ENCODE measurements around the gene TUNAR.

TUNAR gene

DNA sequence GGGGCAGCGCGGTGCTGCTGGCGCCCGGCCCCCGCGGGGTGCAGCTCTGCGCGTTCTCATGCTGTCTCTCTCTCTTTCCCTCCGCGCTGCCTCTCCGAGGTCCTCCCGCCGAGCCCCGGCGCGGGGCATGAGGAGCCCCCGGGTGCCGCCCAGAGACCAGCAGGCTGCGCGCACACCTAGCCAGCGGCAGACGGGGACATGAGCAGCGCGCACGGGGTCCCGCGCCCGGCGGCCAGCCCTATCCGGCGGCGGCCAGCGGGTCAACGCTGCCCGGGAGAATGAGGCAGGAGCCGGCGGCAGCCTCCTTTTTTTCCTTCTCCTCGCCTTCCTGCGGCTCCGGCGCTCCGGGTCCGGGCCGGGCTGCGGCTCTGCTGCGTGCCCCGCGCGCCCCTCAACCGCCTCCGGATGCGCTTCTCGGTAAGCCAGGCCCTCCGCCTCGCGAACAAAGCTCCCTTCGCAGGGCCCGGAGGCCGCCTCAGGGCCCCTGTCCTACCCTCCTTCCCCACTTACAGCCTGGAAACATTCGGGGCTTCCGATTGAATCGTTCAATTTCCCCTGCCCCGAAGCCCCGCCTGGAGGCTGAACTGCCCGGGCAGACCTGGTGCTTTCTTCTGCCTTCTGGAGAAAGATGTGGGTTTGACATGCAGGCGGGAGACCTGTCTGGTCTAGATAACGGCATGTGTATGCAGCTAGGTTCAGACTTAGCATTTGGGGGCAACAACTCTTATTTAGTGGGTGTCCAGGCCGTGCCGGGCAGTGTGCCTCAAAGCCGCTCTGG, at the start of gene TUNAR:
TSS of gene TUNAR (plus strand) at position 72 of the 778 bp plus-strand sequence.
- no peak for DNase-seq (ENCODE audit: low read depth in 3 of 3, low spot score in 1 of 3)

DNA sequence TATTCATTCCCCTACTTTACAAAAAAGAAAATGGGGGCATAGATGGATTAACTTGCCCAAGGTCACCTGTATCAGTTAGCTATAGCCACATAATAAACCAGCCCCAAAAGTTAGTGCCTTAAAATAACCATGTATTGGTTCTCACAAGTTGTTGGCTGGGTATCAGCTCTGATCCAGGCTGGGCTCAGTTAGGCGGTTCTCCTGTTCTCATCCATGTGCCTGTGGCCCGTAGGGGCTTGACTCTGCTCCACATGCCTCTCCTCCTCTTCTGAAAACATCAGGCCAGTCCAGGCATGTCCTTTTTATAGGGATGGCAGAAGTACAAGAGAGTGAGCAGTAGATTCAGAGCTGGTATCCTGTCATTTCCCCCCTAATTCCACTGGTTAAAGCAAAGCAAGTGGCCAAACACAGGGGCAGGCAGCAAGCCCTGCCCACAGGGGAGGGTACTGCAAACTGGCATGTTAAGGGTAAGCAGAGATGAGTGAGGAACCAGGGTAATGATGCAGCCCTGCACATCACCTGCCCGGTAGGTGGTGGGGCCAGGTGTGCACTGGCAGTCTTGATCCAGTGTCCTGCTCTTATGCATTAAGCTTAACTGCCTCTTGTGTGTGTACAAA, 47.9 kb upstream of the TUNAR start:
- DNase-seq (ENCODE audit: low read depth in 3 of 3, low spot score in 1 of 3): no peak

DNA sequence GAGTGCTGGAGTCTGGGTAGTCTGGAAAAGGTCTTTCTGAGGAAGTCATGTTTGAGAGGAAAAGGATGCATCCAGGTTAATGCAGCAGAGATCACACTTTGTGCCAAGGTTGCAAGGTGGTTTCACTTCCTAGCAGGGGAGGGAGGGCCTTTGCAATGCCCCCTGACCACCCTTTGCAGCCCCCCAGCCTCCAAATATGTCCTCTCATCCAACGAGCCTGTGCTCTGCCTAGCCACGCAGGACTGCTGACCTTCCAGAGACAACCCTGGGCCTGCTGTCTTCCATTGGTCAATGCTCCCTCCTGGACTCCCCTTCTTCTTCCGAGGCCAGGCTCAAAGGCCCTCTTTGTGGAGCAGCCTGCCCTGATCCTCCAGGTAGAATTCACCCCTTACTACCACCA, 47.3 kb upstream of the TUNAR start:
- DNase-seq (ENCODE audit: low read depth in 3 of 3, low spot score in 1 of 3): no peak

DNA sequence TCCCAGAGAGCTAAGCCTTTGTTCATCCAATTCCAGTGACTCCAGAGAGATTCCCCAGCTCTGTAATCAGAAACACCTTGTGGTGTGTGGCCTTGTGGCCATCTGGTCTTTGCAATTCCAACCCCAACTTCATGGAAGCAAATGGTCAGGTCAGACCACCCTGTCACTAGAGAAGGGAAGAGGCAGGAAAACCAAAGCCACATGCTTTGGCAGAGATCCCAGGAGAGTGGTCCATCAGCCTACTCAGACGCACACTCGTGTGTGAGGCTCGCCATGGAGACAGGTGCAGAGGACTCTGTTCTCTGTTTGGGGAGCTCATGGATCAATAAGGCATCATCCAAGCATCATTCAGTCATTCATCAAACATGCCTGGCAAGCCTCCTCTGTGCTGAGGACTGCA, 46.2 kb upstream of the TUNAR start:
- DNase-seq (ENCODE audit: low read depth in 3 of 3, low spot score in 1 of 3): no peak

DNA sequence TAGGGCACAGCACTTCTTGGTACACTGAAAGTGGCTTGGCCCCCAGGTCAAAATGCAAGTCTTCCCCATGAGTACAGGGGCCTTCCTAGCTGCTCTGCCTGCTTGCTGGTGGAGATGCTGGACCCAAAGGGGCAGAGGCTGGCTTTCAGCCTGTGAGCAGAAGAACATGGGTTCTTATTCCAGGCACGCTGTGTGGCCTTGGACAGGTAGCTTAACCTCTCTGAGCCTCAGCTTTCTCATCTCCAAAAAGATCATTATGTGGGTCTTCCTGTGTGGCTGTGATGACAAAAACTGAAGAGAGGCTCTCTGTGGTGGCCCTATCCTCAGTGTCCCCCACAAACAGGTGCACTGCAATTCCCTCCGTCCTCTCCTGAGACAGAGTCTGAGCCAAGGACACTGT, 45.6 kb upstream of the TUNAR start:
- DNase-seq (ENCODE audit: low read depth in 3 of 3, low spot score in 1 of 3): no peak

DNA sequence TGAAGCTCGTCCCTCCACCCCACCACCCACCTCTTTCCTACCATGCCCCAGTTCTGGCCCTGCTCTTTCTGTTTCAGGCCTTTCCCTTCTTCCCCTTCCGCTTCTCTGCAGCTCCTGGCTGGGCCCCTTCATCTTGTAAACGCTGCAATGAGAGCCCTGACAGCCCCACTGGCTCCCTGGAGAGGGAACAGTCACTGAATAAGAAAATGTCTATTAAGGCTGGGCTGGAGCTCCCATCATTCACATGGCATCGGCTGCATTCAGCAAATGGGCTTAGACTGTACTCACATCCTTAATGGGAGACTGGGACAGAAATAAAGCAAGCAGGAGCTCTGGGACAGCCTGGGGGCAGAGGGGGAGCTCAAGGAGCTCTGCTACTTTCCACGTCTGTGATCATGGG, 45.2 kb upstream of the TUNAR start:
- no peak for DNase-seq (ENCODE audit: low read depth in 3 of 3, low spot score in 1 of 3)

DNA sequence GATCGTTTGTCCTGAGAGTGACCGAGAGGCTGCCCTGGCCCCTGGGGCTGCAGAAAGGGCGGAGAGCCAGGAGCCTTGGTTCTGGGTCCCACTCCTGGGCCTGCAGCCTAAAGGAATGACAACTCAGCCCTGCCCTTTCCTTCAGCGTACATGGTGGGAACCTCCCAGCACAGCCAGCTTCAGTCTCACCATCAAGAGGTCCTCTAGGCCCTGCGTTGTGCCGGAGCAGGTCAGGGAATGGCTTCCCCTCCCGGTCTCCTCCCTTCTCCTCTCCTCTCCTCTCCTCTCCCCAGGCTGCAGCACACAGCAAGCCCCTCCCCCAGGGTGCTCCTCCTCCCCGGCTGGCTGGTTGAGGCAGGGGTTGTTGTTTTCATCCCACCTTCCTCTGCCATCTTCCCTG, 44.6 kb upstream of the TUNAR start:
- DNase-seq (ENCODE audit: low read depth in 3 of 3, low spot score in 1 of 3): no peak

DNA sequence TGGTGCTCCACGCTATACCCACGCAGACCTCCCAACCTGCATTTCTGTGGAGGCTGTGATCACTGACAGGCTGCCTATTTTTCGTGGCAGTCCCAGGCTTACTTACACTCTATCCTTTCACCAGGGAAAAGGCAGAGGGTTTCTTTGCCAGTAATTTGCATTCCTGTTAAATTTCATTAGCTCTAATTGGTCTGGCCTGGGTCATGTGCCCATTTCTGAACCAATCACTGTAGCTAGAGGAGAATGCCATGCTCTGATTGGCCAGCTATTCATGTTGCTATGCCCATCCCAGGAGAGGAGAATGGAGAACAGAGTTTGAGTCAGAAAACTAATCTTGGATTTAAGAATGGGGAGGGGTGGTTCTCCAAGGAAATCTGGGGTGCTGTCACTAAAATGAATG, 43.2 kb upstream of the TUNAR start:
- DNase-seq (ENCODE audit: low read depth in 3 of 3, low spot score in 1 of 3): no peak

DNA sequence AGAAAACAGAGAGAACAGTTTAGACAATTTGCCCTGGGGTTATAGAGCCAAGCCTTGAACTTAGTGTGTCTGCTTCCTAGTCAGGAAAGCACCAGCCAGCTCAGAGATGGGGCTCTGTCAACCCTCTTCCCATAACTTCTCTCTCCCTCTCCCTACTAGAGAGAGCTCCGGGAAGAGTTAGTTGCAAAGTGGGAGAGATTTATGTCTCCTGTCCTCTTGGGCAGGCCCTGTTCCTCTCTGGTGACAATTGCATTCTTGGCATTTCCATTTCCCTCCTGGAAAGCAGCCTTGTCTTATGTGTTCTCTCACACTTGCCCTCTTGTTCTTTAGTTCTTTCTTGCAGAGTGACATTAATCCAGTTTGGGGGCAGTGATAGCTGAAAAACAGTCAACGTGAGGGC, 42.1 kb upstream of the TUNAR start:
- no peak for DNase-seq (ENCODE audit: low read depth in 3 of 3, low spot score in 1 of 3)

DNA sequence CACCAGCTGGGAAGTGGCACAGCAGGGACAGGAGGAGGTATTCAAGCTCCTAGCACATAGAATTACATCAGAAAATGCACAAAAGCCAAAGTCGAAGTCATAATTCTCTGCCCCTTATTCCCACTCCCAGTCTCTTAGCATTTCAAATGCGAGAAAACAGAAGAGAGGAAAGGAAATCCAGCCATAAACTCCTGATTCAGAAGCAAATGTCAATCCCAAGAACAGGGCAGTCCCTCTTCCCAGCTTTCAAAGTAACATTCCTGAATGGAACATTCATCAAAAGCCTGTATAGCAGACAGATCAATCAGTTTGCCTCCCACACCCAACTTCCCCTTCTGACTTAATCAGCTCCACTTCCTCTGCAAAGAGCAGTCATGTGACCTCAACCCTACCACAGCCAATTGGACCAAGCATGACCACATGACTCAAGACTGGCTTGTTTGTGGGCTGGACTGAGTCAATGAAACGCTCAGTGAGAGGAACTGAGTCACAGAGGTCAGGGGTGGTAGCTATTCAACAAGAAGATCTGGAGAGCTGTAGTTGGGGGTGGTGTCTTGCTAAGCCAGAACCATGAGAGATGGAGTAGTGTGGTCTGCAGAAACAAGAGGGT, 41.4 kb upstream of the TUNAR start:
- no peak for DNase-seq (ENCODE audit: low read depth in 3 of 3, low spot score in 1 of 3)

DNA sequence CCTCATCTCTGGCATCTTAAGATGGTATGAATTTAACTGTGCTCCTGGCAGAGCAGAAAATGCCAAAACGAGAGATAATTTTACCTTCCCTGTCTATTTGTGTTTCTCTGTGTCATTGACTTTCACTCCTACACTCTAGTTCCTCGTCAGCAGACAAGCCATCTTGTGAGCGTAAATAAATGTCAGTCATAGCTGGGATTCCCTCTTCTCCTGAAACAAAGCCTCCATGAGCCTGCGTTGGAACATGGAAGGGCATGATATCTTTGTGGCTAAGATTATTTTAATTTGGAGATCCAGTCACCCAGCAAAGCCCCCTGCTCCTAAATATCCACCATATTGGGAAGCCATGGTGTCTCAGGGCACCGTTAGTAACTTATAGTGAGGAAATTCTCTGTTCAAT, 37.8 kb upstream of the TUNAR start:
- no peak for DNase-seq (ENCODE audit: low read depth in 3 of 3, low spot score in 1 of 3)

DNA sequence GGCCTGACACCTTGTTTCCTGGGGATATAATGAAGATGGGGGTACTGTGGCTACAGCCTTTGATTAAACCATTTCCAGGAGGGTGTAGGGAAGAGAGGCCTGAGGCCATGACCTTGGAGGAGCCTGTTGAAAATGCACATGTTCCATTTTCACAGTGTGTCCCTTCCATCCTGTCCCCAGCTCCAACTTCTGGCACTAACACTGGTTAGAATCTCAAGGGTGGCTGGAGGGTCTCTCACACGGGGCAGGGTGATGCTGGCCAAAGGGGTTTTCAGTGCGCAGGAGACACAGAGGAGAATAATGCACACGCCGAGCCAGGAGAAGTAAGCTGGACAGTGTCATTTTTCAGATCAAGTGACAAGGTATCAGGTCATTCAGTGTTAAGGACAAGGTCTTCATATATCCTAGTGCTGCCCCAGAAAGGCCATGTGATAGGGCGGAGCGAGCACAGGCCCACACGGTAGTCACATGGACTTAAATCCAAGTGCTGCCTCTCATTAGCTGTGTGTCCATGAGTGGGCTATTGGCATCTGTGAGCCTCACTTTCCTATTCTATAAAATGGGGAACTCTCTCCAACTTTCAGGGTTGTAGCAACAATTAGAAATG, 36.4 kb upstream of the TUNAR start:
- DNase-seq (ENCODE audit: low read depth in 3 of 3, low spot score in 1 of 3): no peak

DNA sequence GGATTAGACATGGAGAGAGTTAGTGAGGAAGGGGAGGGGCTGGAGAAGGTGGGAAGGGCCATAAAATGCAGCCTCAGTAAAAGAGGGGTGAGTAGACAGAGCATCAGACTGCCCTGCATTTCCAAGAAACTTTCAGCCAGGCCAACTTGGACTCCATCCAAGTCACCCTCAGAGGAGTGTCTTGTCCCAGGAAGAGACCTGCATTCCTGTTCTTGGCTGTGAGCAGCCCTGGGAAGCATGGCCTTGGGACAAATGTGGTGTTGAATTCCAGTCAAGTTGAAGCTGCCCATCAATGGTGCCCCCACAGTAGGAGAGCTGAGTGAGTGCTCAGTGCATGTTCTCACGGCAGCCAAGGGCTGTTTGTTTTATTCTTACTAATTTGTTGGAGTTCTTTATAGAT, 35.0 kb upstream of the TUNAR start:
- DNase-seq (ENCODE audit: low read depth in 3 of 3, low spot score in 1 of 3): no peak

DNA sequence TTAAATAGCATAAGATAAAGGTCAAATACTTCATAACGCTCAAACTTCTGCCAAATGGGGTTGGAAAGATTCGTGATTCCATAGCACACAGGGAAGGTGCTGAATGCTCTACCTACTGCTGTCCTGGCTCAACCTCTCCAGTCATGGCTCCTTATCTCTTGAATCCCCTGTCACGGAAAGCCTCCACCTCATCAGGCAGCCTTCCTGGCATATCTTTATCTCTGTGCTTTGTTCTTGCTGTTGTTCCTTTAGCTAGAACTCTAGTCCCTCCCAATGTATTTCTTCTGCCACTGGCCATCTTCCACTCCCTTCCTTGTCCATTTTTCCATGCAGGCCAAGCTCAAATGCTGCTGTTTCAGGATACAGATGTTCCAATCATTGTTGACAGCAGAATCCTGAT, 26.9 kb upstream of the TUNAR start:
- no peak for DNase-seq (ENCODE audit: low read depth in 3 of 3, low spot score in 1 of 3)

DNA sequence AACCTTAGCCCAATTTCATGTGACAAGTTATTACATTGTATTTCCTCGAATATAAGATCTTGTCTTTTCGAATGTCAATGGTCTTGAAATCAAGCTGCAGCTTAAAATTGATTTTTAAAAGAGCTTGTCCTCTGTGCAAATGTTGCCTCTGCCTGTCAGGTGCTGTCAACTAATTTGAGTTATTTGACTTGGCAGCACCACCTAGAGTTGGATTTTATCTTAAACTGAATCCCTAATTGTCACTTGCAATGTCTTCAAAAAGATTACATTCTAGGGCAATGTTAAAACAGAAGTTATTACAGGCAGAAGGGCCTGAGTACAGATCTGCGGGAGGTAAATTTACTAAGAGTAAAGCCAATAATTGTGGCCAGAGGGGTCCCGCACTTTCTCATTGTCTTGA, 26.2 kb upstream of the TUNAR start:
- no peak for DNase-seq (ENCODE audit: low read depth in 3 of 3, low spot score in 1 of 3)

DNA sequence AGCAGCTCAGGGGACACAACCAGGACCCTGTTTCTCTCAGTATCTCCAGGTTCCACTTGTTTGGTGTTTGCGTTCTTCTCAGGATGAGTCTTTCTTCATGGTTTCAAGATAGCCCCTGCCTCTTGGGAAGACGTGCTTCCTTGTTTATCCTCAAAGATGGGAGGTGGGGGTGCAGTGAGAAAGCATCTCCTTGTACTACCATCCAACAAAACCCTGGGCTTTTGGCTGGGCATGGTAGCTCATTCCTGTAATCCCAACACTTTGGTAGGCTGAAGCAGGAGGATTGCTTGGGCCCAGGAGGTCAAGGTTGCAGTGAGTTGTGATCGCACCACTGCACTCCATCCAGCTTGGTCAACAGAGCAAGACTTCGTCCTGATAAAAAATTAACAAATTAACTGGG, 21.0 kb upstream of the TUNAR start:
- DNase-seq (ENCODE audit: low read depth in 3 of 3, low spot score in 1 of 3): no peak

DNA sequence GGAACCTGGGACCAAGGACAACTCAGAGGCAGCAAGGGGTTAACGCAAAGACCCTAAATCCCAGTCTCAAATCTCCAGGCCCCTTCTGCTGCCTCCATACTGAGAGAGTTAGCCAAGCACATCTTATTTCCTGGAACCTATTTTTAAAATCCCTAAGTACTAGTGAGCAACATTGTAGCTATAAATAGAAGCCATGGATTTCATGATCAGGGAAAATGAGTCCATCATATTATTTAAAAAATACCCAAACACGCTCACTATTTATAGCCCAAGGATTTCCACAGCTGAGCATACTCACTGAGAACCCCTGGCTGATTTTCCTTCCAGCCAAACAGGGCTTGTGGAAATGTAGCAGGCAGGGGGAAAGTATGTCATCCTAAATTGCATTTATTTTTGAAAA, 19.4 kb upstream of the TUNAR start:
- DNase-seq (ENCODE audit: low read depth in 3 of 3, low spot score in 1 of 3): no peak

DNA sequence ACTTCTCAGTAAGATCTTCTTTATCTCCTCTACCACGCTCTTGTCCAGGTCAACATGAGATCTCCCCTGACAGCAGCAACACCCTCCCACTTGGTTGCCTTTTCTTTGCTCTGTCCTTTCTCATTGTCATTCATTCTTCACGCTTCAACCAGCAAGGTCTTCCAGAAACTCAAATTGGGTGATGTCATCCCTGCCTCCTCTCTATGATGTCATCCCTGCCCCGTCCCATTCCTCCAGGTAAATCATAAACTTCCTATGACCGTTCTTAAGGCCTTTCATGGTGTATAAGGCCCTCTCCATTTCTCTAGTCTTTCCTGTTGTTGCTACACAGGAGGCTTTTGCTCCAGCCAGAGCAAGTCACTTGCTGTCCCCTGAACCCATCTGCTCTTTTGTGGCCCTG, 17.7 kb upstream of the TUNAR start:
- no peak for DNase-seq (ENCODE audit: low read depth in 3 of 3, low spot score in 1 of 3)

DNA sequence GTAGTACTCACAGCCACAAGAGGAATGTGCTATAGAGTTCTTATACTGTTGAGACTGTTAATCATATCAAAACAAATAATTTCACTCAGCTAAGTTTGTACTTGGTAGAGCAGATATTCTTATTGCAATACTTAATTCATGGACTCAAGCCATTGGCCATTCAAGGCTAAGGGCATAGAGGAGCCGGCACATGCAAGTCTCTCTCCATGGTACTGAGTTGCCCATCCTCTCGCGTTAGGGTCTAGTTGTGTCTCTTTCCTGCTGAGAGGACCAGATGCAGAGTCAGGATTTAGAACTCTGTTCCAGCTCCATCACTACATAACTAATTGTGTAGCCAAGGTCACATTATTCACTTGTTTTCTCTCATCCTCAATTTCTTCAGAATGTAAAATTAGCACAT, 14.4 kb upstream of the TUNAR start:
- no peak for DNase-seq (ENCODE audit: low read depth in 3 of 3, low spot score in 1 of 3)

DNA sequence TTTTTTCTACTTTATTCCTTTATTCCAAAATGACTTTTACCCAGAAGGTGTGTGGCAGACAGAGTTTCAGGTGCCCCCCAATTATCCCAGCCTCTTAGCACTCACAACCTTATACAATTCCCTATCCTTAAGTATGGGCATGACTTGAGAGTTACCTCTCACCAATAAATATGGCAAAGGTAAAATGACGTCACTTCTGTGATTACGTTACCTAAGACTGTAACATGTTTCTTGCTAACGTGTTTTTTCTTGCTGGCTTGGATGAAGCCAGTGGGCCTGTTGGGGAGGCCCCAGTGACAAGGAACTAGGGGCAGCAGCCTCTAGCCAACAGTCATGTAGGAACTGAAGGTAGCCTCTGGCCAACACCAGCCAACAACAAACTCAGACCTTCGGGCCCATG, 13.3 kb upstream of the TUNAR start:
- DNase-seq (ENCODE audit: low read depth in 3 of 3, low spot score in 1 of 3): no peak

DNA sequence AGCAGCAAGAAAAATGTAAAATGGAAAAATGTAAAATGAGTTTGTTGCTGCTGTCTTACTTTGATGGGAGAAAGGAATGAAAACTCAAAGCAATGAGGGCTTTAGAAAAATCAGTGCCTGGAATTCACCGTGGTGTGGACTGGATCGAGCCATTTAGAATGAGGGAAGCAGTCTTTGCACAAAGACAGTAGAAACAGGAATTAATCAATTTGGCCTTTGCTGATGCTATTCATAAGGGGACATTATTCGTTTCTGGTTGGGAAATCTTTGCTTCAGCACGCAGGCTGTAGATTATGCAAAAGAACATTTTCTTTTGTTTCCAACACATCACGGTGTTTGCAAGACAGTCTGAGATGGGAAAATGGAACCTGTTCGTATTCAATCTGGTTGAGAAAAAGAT, 6.9 kb upstream of the TUNAR start:
- no peak for DNase-seq (ENCODE audit: low read depth in 3 of 3, low spot score in 1 of 3)

DNA sequence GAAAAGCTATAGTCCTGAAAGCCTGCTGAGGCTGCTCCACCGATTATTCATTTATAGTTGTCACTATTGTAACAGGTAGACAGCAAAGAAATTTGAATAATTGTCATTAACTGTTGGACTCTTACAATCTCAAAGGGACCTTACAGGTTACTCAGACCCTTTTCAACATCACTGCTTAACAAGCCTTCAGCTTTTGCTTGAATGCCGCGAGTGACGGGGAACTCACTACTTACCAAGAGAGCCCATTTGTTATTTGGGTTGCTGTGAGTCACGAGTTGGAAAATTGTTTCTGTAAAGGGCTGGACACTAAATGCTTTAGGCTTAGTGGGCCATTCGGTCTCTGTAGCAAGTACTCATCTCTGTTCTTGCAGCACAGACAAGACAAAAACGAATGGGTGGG, 5.9 kb upstream of the TUNAR start:
- no peak for DNase-seq (ENCODE audit: low read depth in 3 of 3, low spot score in 1 of 3)
